Small intestine (tissue), 16 donors: ENCODE results near the gene TNKS1BP1. TPM values are rescaled to one million over a fixed set of nuclear protein-coding genes. Genes with fewer than 3 reads are reported as not detected.
A peak's percentile ranks its signal among the peaks of the same experiment; 100 is the strongest.

ENCODE experiments used
- DNase-seq, 2 donors: peaks; one replicate each; pipeline versions ENCODE4 v3.0.0 to v3.0.0-alpha.2; 2013
- FAIRE-seq: peaks from 2 replicates; lab custom pipeline; 2012; peaks lifted over from hg19 to GRCh38; lab: Jason Lieb, UNC
- H3K27ac ChIP-seq, 3 donors: one replicate each; pipeline ENCODE4 v1.5.1; 2013; ENCODE audit warnings: low read length in 2 of 3, mild to moderate bottlenecking in 2 of 3, control low read depth in 1 of 3, inconsistent platforms in 1 of 3, low read depth in 1 of 3, moderate library complexity in 1 of 3
- H3K27me3 ChIP-seq, 3 donors: one replicate each; pipeline ENCODE4 v1.6.1; 2013; ENCODE audit warnings: low read length in 3 of 3, inconsistent platforms in 1 of 3; ENCODE audit not compliant: control insufficient read depth in 3 of 3, insufficient read depth in 3 of 3
- H3K36me3 ChIP-seq, 3 donors: one replicate each; pipeline ENCODE4 v1.6.1; 2013; ENCODE audit warnings: low read length in 3 of 3, inconsistent platforms in 1 of 3, low read depth in 1 of 3, mild to moderate bottlenecking in 1 of 3, moderate library complexity in 1 of 3; ENCODE audit not compliant: control insufficient read depth in 3 of 3, insufficient read depth in 2 of 3
- H3K4me1 ChIP-seq, 3 donors: one replicate each; pipeline ENCODE4 v1.6.1; 2013; ENCODE audit warnings: low read length in 2 of 3, inconsistent platforms in 1 of 3, low read depth in 1 of 3, mild to moderate bottlenecking in 1 of 3, moderate library complexity in 1 of 3; ENCODE audit not compliant: control insufficient read depth in 3 of 3, insufficient read depth in 2 of 3
- H3K4me3 ChIP-seq, 3 donors: one replicate each; pipeline ENCODE4 v1.5.1; 2013; ENCODE audit warnings: low read length in 3 of 3, control low read depth in 1 of 3, inconsistent platforms in 1 of 3, low read depth in 1 of 3, mild to moderate bottlenecking in 1 of 3, moderate library complexity in 1 of 3
- H3K9me3 ChIP-seq, 2 donors: one replicate each; pipeline ENCODE4 v1.6.1; 2013; ENCODE audit warnings: low read depth in 1 of 2, low read length in 1 of 2; ENCODE audit not compliant: control insufficient read depth in 2 of 2, insufficient read depth in 1 of 2
- WGBS, 3 donors: extraction: QIAGEN DNeasy Blood & Tissue Kit; methylation state at CpG; one replicate each; pipeline ENCODE4 v1.1.7; 2013; 5-methylcytosine and 5-hydroxymethylcytosine counted together
- long read RNA-seq, 10 donors: transcript quantifications; one replicate each; lab custom pipeline, GENCODE V29; 2026
- polyA plus RNA-seq, 4 donors: library from polyadenylated mRNA; stranded (reverse) in 3 of 4; unstranded in 1 of 4; fragments of 200-250 nt in 3 of 4; fragments of 120-200 nt in 1 of 4; gene quantifications; one replicate each; pipeline versions ENCODE4 v1.2.1 to v1.2.3, GENCODE V29; 2013
- donor health status: healthy with polysubstance abuse.
- donor health status: control.
- donor health status: control.
- donor health status: Bipolar disorder and iron deficiency.
- donor health status: healthy.

Gene TNKS1BP1
- polyA plus RNA-seq = 100 to 1,000 TPM in 1 of 4 donors, 10 to 100 TPM in 3; 72.1 to 178 (median 98.6) TPM
- long read RNA-seq, donor 1, transcript TNKS1BP1-205 (2 exons, 957 nt) = major isoform, 6 of 119 reads
- long read RNA-seq, donor 1, partial matches to known transcripts = 111 of 119 reads
- long read RNA-seq, donor 1, other reads (novel, unspliced or antisense) = 0 of 119 reads
- long read RNA-seq, donor 2, partial matches to known transcripts = 8 of 10 reads
- long read RNA-seq, donor 2, other reads (novel, unspliced or antisense) = 0 of 10 reads
- long read RNA-seq, donor 3, partial matches to known transcripts = 21 of 28 reads
- long read RNA-seq, donor 3, other reads (novel, unspliced or antisense) = 0 of 28 reads
- long read RNA-seq, donor 4 = 0 reads
- long read RNA-seq, donor 5, partial matches to known transcripts = 5 of 5 reads
- long read RNA-seq, donor 5, other reads (novel, unspliced or antisense) = 0 of 5 reads
- long read RNA-seq, donor 6, partial matches to known transcripts = 20 of 21 reads
- long read RNA-seq, donor 6, other reads (novel, unspliced or antisense) = 0 of 21 reads
- long read RNA-seq, donor 7 = 0 reads
- long read RNA-seq, donor 8, partial matches to known transcripts = 0 of 1 reads
- long read RNA-seq, donor 8, other reads (novel, unspliced or antisense) = 0 of 1 reads
- long read RNA-seq, donor 9 = 0 reads
- long read RNA-seq, donor 10, partial matches to known transcripts = 26 of 28 reads
- long read RNA-seq, donor 10, other reads (novel, unspliced or antisense) = 0 of 28 reads

- Histone ChIP-seq H3K9me3 (no peaks in the 10 kb centered on the region), H3K27me3 (no peaks in the 10 kb centered on the region), H3K4me3 (peak within 1 kb of the TSS; percentile 87), H3K4me1 (peaks cover 6 to 45% (median 10%) of the 10 kb centered on the region in 3 donors), H3K27ac (peak within 1 kb of the TSS; percentile 97 to 98 (median 97)), H3K36me3 (peaks cover under 1 to 45% (median 10%) of the 10 kb centered on the region in 3 donors)
- FAIRE-seq (no peak), DNase-seq (peak; percentile 98)
- 1% methylated on average over 40 to 61 of the region's 61 CpGs for WGBS, 3 donors
These were observed at the start of gene TNKS1BP1 for GRCh38 chr11:57324886-57325734. Gene TNKS1BP1 (minus strand): TSS chr11:57324952. CDS start chr11:57321885, 3,067 bp downstream.

GRCh38 chr11:57373146-57373545 lies 48.4 kb upstream of the TNKS1BP1 start:
- WGBS, 3 donors = 41 to 52% (median 49%) methylated on average over 3 of the region's 3 CpGs
- no peak overlapping the region for H3K4me3 ChIP-seq
- no peak overlapping the region for H3K27ac ChIP-seq
- H3K4me1 ChIP-seq = no peaks in the 10 kb centered on the region
- FAIRE-seq (no peak), DNase-seq (no peak)
- peaks cover 0 to 2% (median 0%) of the 10 kb centered on the region in 3 donors for H3K27me3 ChIP-seq
- no peaks in the 10 kb centered on the region for H3K36me3 ChIP-seq
- no peaks in the 10 kb centered on the region for H3K9me3 ChIP-seq

GRCh38 chr11:57370941-57371340 lies 46.2 kb upstream of the TNKS1BP1 start:
- Histone ChIP-seq H3K27ac (no peak overlapping the region), H3K9me3 (no peaks in the 10 kb centered on the region), H3K4me1 (no peaks in the 10 kb centered on the region), H3K27me3 (peaks cover 0 to 2% (median 0%) of the 10 kb centered on the region in 3 donors), H3K36me3 (no peaks in the 10 kb centered on the region), H3K4me3 (no peak overlapping the region)
- DNase-seq (no peak), FAIRE-seq (no peak)

- Histone ChIP-seq H3K36me3 (no peaks in the 10 kb centered on the region), H3K4me3 (no peak overlapping the region), H3K9me3 (no peaks in the 10 kb centered on the region), H3K4me1 (no peaks in the 10 kb centered on the region), H3K27ac (no peak overlapping the region), H3K27me3 (peaks cover 0 to 2% (median 0%) of the 10 kb centered on the region in 3 donors)
- no peak for DNase-seq
- FAIRE-seq = no peak
- WGBS, 3 donors = 80 to 91% (median 90%) methylated on average over 7 of the region's 7 CpGs
These were observed 45.5 kb upstream of the TNKS1BP1 start for GRCh38 chr11:57370251-57370650.

GRCh38 chr11:57368845-57369232 lies 44.1 kb upstream of the TNKS1BP1 start:
- Histone ChIP-seq H3K4me3 (no peak overlapping the region), H3K9me3 (no peaks in the 10 kb centered on the region), H3K4me1 (no peaks in the 10 kb centered on the region), H3K27ac (no peak overlapping the region), H3K27me3 (peaks cover 0 to 2% (median 0%) of the 10 kb centered on the region in 3 donors), H3K36me3 (no peaks in the 10 kb centered on the region)
- FAIRE-seq (no peak), DNase-seq (no peak)
- 61 to 74% (median 68%) methylated on average over 5 of the region's 5 CpGs for WGBS, 3 donors

- Histone ChIP-seq H3K4me1 (no peaks in the 10 kb centered on the region), H3K4me3 (no peak overlapping the region), H3K9me3 (no peaks in the 10 kb centered on the region), H3K27me3 (peaks cover 0 to 2% (median 0%) of the 10 kb centered on the region in 3 donors), H3K36me3 (no peaks in the 10 kb centered on the region), H3K27ac (no peak overlapping the region)
- WGBS, 3 donors = 60 to 70% (median 64%) methylated on average over 19 of the region's 19 CpGs
- no peak for DNase-seq
- FAIRE-seq = no peak
These were observed 43.5 kb upstream of the TNKS1BP1 start for GRCh38 chr11:57368106-57368844.

- WGBS, 3 donors = 65 to 73% (median 68%) methylated on average over 9 of the region's 9 CpGs
- H3K27ac ChIP-seq = no peak overlapping the region
- H3K9me3 ChIP-seq = no peaks in the 10 kb centered on the region
- H3K36me3 ChIP-seq = no peaks in the 10 kb centered on the region
- DNase-seq (no peak), FAIRE-seq (no peak)
- no peak overlapping the region for H3K4me3 ChIP-seq
- peaks cover 0 to 2% (median 0%) of the 10 kb centered on the region in 3 donors for H3K27me3 ChIP-seq
- no peaks in the 10 kb centered on the region for H3K4me1 ChIP-seq
These were observed 40.3 kb upstream of the TNKS1BP1 start for GRCh38 chr11:57364851-57365660.
